Mesendoderm (in vitro differentiated cells): ENCODE results near the gene GPN1.

ENCODE experiments used
- DNase-seq: peaks from one replicate; pipeline ENCODE4 v3.0.0; 2013
- H2AK5ac ChIP-seq: 2 replicates; pipeline ENCODE4 v1.6.1; 2013; ENCODE audit warnings: low read length, inconsistent platforms
- H2BK120ac ChIP-seq: 2 replicates; pipeline ENCODE4 v1.6.1; 2013; ENCODE audit warnings: low read depth, mild to moderate bottlenecking, low read length, moderate library complexity, mixed read lengths
- H2BK15ac ChIP-seq: replicated peaks from 2 replicates; pipeline ENCODE4 v1.6.1; 2013; ENCODE audit warnings: low read depth, mild to moderate bottlenecking, moderate library complexity
- H2BK5ac ChIP-seq: 2 replicates; pipeline ENCODE4 v1.6.1; 2013; ENCODE audit warnings: low read length, inconsistent platforms
- H3K18ac ChIP-seq: 2 replicates; pipeline ENCODE4 v1.6.1; 2013; ENCODE audit warnings: mild to moderate bottlenecking, low read length, mixed read lengths
- H3K23ac ChIP-seq: one replicate; pipeline ENCODE4 v1.6.1; 2013; ENCODE audit warnings: low read length
- H3K27ac ChIP-seq: 2 replicates; pipeline ENCODE4 v1.5.1; 2013; ENCODE audit warnings: low read depth, mild to moderate bottlenecking, inconsistent platforms, low read length, moderate library complexity
- H3K27me3 ChIP-seq: 2 replicates; pipeline ENCODE4 v1.6.1; 2013; ENCODE audit warnings: low read length, control low read depth, mild to moderate bottlenecking, inconsistent platforms; ENCODE audit not compliant: insufficient read depth, poor library complexity
- H3K36me3 ChIP-seq: 2 replicates; pipeline ENCODE4 v1.6.1; 2013; ENCODE audit warnings: low read length, inconsistent platforms; ENCODE audit not compliant: control insufficient read depth, insufficient read depth
- H3K4ac ChIP-seq: one replicate; pipeline ENCODE4 v1.6.1; 2013; ENCODE audit warnings: low read depth, mild to moderate bottlenecking, low read length, moderate library complexity
- H3K4me1 ChIP-seq: 2 replicates; pipeline ENCODE4 v1.6.1; 2013; ENCODE audit warnings: low read depth, low read length, inconsistent platforms; ENCODE audit not compliant: control insufficient read depth
- H3K4me2 ChIP-seq: 2 replicates; pipeline ENCODE4 v1.6.1; 2013; ENCODE audit warnings: low read length
- H3K4me3 ChIP-seq: 2 replicates; pipeline ENCODE4 v1.5.1; 2013; ENCODE audit warnings: mild to moderate bottlenecking, low read length
- H3K56ac ChIP-seq: one replicate; pipeline ENCODE4 v1.6.1; 2013; ENCODE audit warnings: low read length
- H3K79me1 ChIP-seq: 2 replicates; pipeline ENCODE4 v1.6.1; 2013; ENCODE audit warnings: low read length, inconsistent platforms
- H3K79me2 ChIP-seq: 2 replicates; pipeline ENCODE4 v1.6.1; 2013; ENCODE audit warnings: mild to moderate bottlenecking, low read length; ENCODE audit not compliant: control insufficient read depth, insufficient read depth
- H3K9ac ChIP-seq: 2 replicates; pipeline ENCODE4 v1.6.1; 2013; ENCODE audit warnings: low read length, inconsistent platforms
- H4K5ac ChIP-seq: one replicate; pipeline ENCODE4 v1.6.1; 2013; ENCODE audit warnings: low read length
- H4K8ac ChIP-seq: one replicate; pipeline ENCODE4 v1.6.1; 2013; ENCODE audit warnings: low read depth, mild to moderate bottlenecking, control low read depth, low read length, moderate library complexity
- WGBS: extraction: QIAGEN DNeasy Blood & Tissue Kit; methylation state at CpG from one replicate; pipeline ENCODE4 v1.1.7; 2013; ENCODE audit warnings: low lambda C conversion rate, missing lambda C conversion rate; ENCODE audit not compliant: insufficient coverage; ENCODE audit errors: extremely low coverage; 5-methylcytosine and 5-hydroxymethylcytosine counted together

GPN1 gene

DNA sequence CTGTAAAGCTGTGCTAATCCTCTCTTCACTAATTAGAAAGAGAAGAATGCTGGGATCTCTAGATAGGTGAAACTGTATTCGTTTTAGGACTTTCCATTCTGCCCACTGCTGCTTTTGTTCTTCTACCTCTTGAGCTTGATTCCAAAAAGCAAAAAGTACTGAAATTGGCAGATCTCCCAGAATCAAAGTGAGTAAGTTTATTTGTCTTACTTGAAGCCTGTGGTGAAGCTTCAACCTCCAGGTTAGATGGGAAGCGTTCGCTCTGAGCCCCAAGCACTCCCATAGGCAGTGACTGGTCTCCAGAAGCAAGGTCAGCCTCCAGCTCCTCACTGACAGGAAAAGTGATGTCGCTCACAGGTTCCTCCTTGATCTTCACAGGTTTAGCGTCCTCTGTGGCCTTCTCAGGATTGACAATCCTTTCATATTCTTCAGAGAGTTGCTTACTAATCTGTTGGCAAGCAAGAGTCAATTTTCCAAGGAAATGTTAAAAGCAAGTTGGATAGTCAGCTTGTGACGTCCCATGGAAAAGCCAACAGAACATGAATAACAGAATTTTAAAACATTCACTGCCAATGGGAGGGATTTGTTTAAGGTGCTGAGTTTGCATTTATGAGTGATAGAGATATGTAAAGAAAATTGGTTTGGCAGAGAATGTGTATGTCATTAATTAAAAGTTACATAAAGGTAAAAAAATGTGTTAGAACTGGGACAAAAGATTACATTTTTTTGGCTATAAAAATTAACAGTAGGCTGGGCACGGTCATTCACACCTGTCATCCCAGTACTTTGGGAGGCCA, 26.5 kb downstream of the GPN1 start:
- peaks cover 10% of the 10 kb centered on the region for H3K36me3 ChIP-seq
- H3K4me1 ChIP-seq = no peaks in the 10 kb centered on the region
- H3K9ac ChIP-seq = no peak overlapping the region
- H3K23ac ChIP-seq = no peak overlapping the region
- H2BK15ac ChIP-seq = no peak overlapping the region
- H3K18ac ChIP-seq = no peak overlapping the region
- no peak overlapping the region for H3K4me3 ChIP-seq
- H3K4me2 ChIP-seq = no peak overlapping the region
- no peak overlapping the region for H4K5ac ChIP-seq
- no peaks in the 10 kb centered on the region for H3K79me2 ChIP-seq
- H3K79me1 ChIP-seq = no peaks in the 10 kb centered on the region
- H3K56ac ChIP-seq = no peak overlapping the region
- H3K27me3 ChIP-seq = no peaks in the 10 kb centered on the region
- no peak overlapping the region for H3K27ac ChIP-seq
- H4K8ac ChIP-seq = no peak overlapping the region
- no peak overlapping the region for H2AK5ac ChIP-seq
- no peak overlapping the region for H2BK5ac ChIP-seq
- H2BK120ac ChIP-seq = no peak overlapping the region
- no CpG with 5 or more reads among the region's 7 CpGs for WGBS
- H3K4ac ChIP-seq = no peak overlapping the region
- peak; percentile 19 for DNase-seq

DNA sequence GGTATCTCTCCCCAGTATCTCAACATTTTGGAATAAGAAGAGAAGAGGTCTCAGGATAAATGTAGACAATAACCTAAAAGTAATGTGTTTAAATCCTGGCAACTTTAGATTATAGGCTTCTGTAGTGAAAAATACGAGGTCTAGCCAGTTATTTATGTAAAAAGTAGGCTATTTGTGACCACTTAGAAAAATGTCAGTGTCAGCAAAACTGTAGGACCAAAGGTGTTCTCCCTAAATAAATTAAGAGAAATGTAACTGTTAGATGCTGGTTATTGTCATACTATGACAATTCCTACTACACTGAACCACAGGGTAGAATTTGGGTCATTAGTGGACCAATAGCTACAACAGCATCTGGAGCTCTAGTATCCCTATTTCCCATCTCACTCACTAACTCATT, 32.5 kb downstream of the GPN1 start:
- Histone ChIP-seq H3K18ac (no peak overlapping the region), H4K8ac (no peak overlapping the region), H2BK5ac (no peak overlapping the region), H3K27ac (no peak overlapping the region), H3K79me1 (peaks cover 17% of the 10 kb centered on the region), H3K4me3 (no peak overlapping the region), H2BK15ac (no peak overlapping the region), H3K4me1 (peaks cover 2% of the 10 kb centered on the region), H3K79me2 (peaks cover 19% of the 10 kb centered on the region), H3K56ac (no peak overlapping the region), H3K4ac (no peak overlapping the region), H3K36me3 (peaks cover 8% of the 10 kb centered on the region), H2BK120ac (no peak overlapping the region), H2AK5ac (no peak overlapping the region), H3K9ac (no peak overlapping the region), H3K4me2 (no peak overlapping the region), H4K5ac (no peak overlapping the region), H3K27me3 (no peaks in the 10 kb centered on the region), H3K23ac (no peak overlapping the region)
- no CpG with 5 or more reads among the region's 1 CpG for WGBS
- no peak for DNase-seq

DNA sequence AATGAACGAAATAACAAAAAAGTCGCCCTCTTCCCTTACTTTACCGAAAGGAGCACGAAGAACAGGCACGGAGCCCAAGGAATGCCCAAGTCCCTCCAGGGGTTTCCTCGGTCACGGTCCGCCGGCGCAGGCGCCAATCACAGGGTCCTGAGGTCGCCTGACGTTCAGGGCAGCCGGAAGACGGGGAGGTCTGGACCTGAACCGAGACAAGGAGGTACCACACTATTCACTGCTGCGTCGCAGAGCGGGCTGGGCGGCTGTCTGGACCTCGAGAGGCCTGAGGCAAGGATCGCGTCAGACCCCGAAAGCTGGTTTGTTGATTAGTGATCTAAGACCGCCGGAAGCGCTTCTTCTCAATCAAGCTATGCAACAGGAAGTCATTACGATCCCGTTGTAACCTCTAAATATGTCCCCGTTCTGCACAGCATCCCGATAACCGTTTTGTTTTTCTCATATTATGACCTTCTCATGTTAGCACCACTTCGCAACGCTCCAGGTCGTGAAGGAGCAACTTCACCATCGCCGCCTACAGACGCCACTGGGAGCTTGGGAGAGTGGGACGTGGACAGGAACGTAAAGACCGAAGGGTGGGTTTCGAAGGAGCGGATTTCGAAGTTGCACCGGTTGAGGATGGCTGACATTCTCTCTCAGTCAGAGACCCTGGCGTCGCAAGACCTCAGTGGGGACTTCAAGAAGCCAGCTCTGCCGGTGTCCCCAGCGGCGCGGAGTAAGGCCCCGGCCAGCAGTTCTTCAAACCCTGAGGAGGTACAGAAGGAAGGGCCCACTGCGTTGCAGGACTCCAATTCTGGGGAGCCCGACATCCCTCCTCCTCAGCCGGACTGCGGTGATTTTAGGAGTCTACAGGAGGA, 34.7 kb downstream of the GPN1 start, which contains the start of the genes SLC4A1AP and SUPT7L:
TSS of gene SLC4A1AP (plus strand) at position 605 of the 869 bp plus-strand sequence. CDS start at position 631, 26 bp downstream.
TSS of gene SUPT7L (minus strand) at position 330 of the 869 bp plus-strand sequence. CDS start 1,422 bp downstream, outside the sequence.
- peak within 1 kb of the TSS; percentile 16 for H4K8ac ChIP-seq
- H2BK15ac ChIP-seq = no peak within 1 kb of the TSS
- H3K4ac ChIP-seq = peak within 1 kb of the TSS; percentile 73
- no peak within 1 kb of the TSS for H4K5ac ChIP-seq
- WGBS = no CpG with 5 or more reads among the region's 56 CpGs
- peak within 1 kb of the TSS; percentile 91 for H3K9ac ChIP-seq
- H3K79me2 ChIP-seq = peaks cover 19% of the 10 kb centered on the region
- H3K27me3 ChIP-seq = no peaks in the 10 kb centered on the region
- H3K4me1 ChIP-seq = peaks cover 2% of the 10 kb centered on the region
- peak within 1 kb of the TSS; percentile 92 for H3K4me3 ChIP-seq
- H2AK5ac ChIP-seq = no peak within 1 kb of the TSS
- peaks cover 6% of the 10 kb centered on the region for H3K36me3 ChIP-seq
- H2BK120ac ChIP-seq = no peak within 1 kb of the TSS
- H3K79me1 ChIP-seq = peaks cover 17% of the 10 kb centered on the region
- peak within 1 kb of the TSS; percentile 78 for H2BK5ac ChIP-seq
- peak within 1 kb of the TSS; percentile 45 for H3K23ac ChIP-seq
- peak within 1 kb of the TSS; percentile 85 for H3K4me2 ChIP-seq
- peak within 1 kb of the TSS; percentile 39 for H3K27ac ChIP-seq
- peak within 1 kb of the TSS; percentile 84 for H3K56ac ChIP-seq
- peak; percentile 93 for DNase-seq
- H3K18ac ChIP-seq = peak within 1 kb of the TSS; percentile 76

DNA sequence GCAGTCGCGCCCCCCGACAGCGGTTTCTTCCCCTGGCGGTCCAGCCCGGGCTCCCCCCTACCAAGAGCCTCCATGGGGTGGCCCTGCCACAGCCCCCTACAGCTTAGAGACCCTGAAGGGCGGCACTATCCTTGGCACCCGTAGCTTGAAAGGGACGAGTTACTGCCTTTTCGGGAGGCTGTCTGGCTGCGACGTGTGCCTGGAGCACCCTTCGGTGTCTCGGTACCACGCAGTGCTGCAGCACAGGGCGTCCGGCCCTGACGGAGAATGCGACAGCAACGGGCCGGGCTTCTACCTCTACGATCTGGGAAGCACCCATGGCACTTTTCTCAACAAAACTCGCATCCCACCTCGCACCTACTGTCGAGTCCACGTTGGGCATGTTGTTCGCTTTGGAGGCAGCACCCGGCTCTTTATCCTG, 35.3 kb downstream of the GPN1 start:
- peaks cover 2% of the 10 kb centered on the region for H3K4me1 ChIP-seq
- H3K79me1 ChIP-seq = peaks cover 17% of the 10 kb centered on the region
- no peak overlapping the region for H2BK5ac ChIP-seq
- no peak overlapping the region for H2BK120ac ChIP-seq
- no CpG with 5 or more reads among the region's 28 CpGs for WGBS
- peaks cover 6% of the 10 kb centered on the region for H3K36me3 ChIP-seq
- peak overlapping the region; percentile 92 for H3K4me3 ChIP-seq
- peak overlapping the region; percentile 73 for H3K4ac ChIP-seq
- no peak overlapping the region for H3K18ac ChIP-seq
- H3K79me2 ChIP-seq = peaks cover 19% of the 10 kb centered on the region
- H4K8ac ChIP-seq = no peak overlapping the region
- no peaks in the 10 kb centered on the region for H3K27me3 ChIP-seq
- no peak overlapping the region for H4K5ac ChIP-seq
- no peak overlapping the region for H2AK5ac ChIP-seq
- H3K56ac ChIP-seq = peak overlapping the region; percentile 84
- H3K4me2 ChIP-seq = peak overlapping the region; percentile 39
- no peak overlapping the region for H3K27ac ChIP-seq
- no peak overlapping the region for H2BK15ac ChIP-seq
- DNase-seq = no peak
- peak overlapping the region; percentile 91 for H3K9ac ChIP-seq
- peak overlapping the region; percentile 45 for H3K23ac ChIP-seq

DNA sequence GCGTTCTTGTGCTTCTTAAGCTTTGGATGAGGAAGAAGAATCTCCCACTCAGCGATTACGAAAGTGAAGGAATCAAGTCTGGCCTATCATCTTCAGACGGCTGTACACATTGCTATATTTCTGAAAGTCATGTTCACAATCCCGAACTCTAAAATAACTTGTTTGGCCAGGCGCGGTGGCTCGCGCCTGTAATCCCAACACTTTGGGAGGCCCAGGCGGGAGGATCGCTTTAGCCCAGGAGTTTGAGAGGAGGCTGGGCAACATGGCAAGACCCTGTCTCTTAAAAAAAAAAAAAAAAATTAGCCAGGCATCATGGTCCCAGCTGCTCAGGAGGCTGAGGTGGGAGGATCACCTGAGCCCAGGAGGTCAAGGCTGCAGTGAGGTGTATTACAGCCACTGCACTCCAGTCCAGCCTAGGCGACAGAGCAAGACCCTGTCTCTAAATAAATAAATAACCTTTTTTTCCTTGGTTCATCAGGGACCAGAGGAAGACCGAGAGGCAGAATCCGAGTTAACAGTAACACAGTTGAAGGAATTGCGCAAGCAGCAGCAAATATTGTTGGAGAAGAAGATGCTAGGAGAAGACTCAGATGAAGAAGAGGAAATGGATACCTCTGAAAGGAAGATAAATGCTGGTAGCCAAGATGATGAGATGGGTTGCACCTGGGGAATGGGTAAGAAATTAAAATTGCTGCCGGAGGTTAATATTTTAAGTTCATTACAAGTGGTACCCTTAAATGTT, 35.9 kb downstream of the GPN1 start:
- H3K4me1 ChIP-seq = peaks cover 2% of the 10 kb centered on the region
- H2BK120ac ChIP-seq = no peak overlapping the region
- H3K18ac ChIP-seq = no peak overlapping the region
- H3K23ac ChIP-seq = no peak overlapping the region
- peaks cover 17% of the 10 kb centered on the region for H3K79me1 ChIP-seq
- H2BK5ac ChIP-seq = no peak overlapping the region
- H3K79me2 ChIP-seq = peaks cover 19% of the 10 kb centered on the region
- peak overlapping the region; percentile 92 for H3K4me3 ChIP-seq
- no peak overlapping the region for H2BK15ac ChIP-seq
- H4K5ac ChIP-seq = no peak overlapping the region
- DNase-seq = no peak
- peaks cover 6% of the 10 kb centered on the region for H3K36me3 ChIP-seq
- no peak overlapping the region for H3K27ac ChIP-seq
- H3K9ac ChIP-seq = peak overlapping the region; percentile 91
- no peak overlapping the region for H4K8ac ChIP-seq
- no peaks in the 10 kb centered on the region for H3K27me3 ChIP-seq
- H2AK5ac ChIP-seq = no peak overlapping the region
- peak overlapping the region; percentile 84 for H3K56ac ChIP-seq
- H3K4me2 ChIP-seq = peak overlapping the region; percentile 39
- H3K4ac ChIP-seq = no peak overlapping the region
- WGBS = no CpG with 5 or more reads among the region's 16 CpGs
